ENCODE results near the gene MANEAL. TPM values are rescaled to one million over a fixed set of nuclear protein-coding genes. Genes with fewer than 3 reads are reported as not detected.

Gene MANEAL
- total RNA-seq, 1 experiment from 2014 or later = 6.4 TPM

DNA sequence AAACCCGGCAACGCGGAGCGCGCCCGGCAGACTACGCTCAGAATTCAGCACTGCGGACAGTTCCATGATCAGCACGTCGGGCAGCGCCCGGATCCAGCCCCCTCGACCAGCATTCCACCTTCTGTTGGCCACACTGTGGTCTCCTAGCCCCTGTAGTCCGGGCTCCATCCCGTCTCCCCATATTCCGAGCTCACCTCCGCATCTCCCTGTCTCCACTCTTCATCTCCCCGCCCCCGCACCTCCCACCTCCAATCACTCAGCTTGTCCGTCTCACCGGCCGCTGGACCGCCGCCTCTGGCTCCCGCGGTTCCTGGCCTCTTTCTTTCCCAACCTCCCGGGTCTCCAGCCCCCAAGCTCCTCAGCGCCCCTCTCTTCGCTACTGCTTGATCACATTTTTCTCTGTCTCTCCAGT is 29.2 kb upstream of the MANEAL start (continued):
- TF ChIP-seq, protein P1, sequence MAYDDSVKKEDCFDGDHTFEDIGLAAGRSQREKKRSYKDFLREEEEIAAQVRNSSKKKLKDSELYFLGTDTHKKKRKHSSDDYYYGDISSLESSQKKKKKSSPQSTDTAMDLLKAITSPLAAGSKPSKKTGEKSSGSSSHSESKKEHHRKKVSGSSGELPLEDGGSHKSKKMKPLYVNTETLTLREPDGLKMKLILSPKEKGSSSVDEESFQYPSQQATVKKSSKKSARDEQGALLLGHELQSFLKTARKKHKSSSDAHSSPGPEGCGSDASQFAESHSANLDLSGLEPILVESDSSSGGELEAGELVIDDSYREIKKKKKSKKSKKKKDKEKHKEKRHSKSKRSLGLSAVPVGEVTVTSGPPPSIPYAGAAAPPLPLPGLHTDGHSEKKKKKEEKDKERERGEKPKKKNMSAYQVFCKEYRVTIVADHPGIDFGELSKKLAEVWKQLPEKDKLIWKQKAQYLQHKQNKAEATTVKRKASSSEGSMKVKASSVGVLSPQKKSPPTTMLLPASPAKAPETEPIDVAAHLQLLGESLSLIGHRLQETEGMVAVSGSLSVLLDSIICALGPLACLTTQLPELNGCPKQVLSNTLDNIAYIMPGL (CRISPR knock-in tag; IDR thresholded peaks at IDR 0.05) = peak; percentile 71; the same call in 1 of the 2 replicates
- TF ChIP-seq IRF2 (CRISPR knock-in tag; IDR thresholded peaks at IDR 0.05; ENCODE audit: borderline replicate concordance, low read depth) = peak; percentile 97
- TF ChIP-seq ZNF317 (CRISPR knock-in tag; IDR thresholded peaks at IDR 0.05; ENCODE audit: borderline replicate concordance, low read depth) = peak; percentile 82
- TF ChIP-seq, protein P2, sequence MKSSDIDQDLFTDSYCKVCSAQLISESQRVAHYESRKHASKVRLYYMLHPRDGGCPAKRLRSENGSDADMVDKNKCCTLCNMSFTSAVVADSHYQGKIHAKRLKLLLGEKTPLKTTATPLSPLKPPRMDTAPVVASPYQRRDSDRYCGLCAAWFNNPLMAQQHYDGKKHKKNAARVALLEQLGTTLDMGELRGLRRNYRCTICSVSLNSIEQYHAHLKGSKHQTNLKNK (CRISPR knock-in tag; IDR thresholded peaks at IDR 0.05) = no peak
- peak; percentile 98 for TF ChIP-seq RELA (CRISPR knock-in tag; IDR thresholded peaks at IDR 0.05; ENCODE audit: borderline replicate concordance)
- peak; percentile 88 for TF ChIP-seq FOXJ3 (CRISPR knock-in tag; IDR thresholded peaks at IDR 0.05; ENCODE audit: borderline replicate concordance)
- TF ChIP-seq, protein P3, sequence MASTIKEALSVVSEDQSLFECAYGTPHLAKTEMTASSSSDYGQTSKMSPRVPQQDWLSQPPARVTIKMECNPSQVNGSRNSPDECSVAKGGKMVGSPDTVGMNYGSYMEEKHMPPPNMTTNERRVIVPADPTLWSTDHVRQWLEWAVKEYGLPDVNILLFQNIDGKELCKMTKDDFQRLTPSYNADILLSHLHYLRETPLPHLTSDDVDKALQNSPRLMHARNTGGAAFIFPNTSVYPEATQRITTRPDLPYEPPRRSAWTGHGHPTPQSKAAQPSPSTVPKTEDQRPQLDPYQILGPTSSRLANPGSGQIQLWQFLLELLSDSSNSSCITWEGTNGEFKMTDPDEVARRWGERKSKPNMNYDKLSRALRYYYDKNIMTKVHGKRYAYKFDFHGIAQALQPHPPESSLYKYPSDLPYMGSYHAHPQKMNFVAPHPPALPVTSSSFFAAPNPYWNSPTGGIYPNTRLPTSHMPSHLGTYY (CRISPR knock-in tag; IDR thresholded peaks at IDR 0.05) = no peak
- TF ChIP-seq GTF2I (CRISPR knock-in tag; conservative IDR thresholded peaks at IDR 0.05) = no peak
- TF ChIP-seq FOXP4 (CRISPR knock-in tag; IDR thresholded peaks at IDR 0.05) = peak; percentile 100
- TF ChIP-seq, protein P4, sequence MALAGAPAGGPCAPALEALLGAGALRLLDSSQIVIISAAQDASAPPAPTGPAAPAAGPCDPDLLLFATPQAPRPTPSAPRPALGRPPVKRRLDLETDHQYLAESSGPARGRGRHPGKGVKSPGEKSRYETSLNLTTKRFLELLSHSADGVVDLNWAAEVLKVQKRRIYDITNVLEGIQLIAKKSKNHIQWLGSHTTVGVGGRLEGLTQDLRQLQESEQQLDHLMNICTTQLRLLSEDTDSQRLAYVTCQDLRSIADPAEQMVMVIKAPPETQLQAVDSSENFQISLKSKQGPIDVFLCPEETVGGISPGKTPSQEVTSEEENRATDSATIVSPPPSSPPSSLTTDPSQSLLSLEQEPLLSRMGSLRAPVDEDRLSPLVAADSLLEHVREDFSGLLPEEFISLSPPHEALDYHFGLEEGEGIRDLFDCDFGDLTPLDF (CRISPR knock-in tag; IDR thresholded peaks at IDR 0.05) = peak; percentile 97
- peak; percentile 89; the same call in 1 of the 2 replicates for TF ChIP-seq PRRX2 (CRISPR knock-in tag; IDR thresholded peaks at IDR 0.05)
- TF ChIP-seq, protein P5, sequence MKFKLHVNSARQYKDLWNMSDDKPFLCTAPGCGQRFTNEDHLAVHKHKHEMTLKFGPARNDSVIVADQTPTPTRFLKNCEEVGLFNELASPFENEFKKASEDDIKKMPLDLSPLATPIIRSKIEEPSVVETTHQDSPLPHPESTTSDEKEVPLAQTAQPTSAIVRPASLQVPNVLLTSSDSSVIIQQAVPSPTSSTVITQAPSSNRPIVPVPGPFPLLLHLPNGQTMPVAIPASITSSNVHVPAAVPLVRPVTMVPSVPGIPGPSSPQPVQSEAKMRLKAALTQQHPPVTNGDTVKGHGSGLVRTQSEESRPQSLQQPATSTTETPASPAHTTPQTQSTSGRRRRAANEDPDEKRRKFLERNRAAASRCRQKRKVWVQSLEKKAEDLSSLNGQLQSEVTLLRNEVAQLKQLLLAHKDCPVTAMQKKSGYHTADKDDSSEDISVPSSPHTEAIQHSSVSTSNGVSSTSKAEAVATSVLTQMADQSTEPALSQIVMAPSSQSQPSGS (CRISPR knock-in tag; IDR thresholded peaks at IDR 0.05; ENCODE audit: borderline replicate concordance, low read depth) = peak; percentile 92
- TF ChIP-seq TEAD1 (CRISPR knock-in tag; IDR thresholded peaks at IDR 0.05) = peak; percentile 99
- TF ChIP-seq, protein P6, sequence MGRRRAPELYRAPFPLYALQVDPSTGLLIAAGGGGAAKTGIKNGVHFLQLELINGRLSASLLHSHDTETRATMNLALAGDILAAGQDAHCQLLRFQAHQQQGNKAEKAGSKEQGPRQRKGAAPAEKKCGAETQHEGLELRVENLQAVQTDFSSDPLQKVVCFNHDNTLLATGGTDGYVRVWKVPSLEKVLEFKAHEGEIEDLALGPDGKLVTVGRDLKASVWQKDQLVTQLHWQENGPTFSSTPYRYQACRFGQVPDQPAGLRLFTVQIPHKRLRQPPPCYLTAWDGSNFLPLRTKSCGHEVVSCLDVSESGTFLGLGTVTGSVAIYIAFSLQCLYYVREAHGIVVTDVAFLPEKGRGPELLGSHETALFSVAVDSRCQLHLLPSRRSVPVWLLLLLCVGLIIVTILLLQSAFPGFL (CRISPR knock-in tag; IDR thresholded peaks at IDR 0.05; ENCODE audit: borderline replicate concordance) = peak; percentile 99
- no peak for TF ChIP-seq HMGA2 (CRISPR knock-in tag; IDR thresholded peaks at IDR 0.05)
- TF ChIP-seq ZNF671 (CRISPR knock-in tag; IDR thresholded peaks at IDR 0.05) = no peak
- peak; percentile 73 for TF ChIP-seq NFYB (CRISPR knock-in tag; conservative IDR thresholded peaks at IDR 0.05; ENCODE audit: low read depth)
- TF ChIP-seq ATF3 (CRISPR knock-in tag; conservative IDR thresholded peaks at IDR 0.05) = peak; percentile 87
- TF ChIP-seq JUN (CRISPR knock-in tag; IDR thresholded peaks at IDR 0.05) = peak; percentile 100
- peak; percentile 99 for TF ChIP-seq IRF1 (CRISPR knock-in tag; IDR thresholded peaks at IDR 0.05)
- TF ChIP-seq ZNF232 (CRISPR knock-in tag; IDR thresholded peaks at IDR 0.05) = peak; percentile 98
- peak; percentile 80 for TF ChIP-seq GABPB1 (CRISPR knock-in tag; IDR thresholded peaks at IDR 0.05)
- peak; percentile 99 for TF ChIP-seq CREB1 (CRISPR knock-in tag; IDR thresholded peaks at IDR 0.05)
- TF ChIP-seq, protein P7, sequence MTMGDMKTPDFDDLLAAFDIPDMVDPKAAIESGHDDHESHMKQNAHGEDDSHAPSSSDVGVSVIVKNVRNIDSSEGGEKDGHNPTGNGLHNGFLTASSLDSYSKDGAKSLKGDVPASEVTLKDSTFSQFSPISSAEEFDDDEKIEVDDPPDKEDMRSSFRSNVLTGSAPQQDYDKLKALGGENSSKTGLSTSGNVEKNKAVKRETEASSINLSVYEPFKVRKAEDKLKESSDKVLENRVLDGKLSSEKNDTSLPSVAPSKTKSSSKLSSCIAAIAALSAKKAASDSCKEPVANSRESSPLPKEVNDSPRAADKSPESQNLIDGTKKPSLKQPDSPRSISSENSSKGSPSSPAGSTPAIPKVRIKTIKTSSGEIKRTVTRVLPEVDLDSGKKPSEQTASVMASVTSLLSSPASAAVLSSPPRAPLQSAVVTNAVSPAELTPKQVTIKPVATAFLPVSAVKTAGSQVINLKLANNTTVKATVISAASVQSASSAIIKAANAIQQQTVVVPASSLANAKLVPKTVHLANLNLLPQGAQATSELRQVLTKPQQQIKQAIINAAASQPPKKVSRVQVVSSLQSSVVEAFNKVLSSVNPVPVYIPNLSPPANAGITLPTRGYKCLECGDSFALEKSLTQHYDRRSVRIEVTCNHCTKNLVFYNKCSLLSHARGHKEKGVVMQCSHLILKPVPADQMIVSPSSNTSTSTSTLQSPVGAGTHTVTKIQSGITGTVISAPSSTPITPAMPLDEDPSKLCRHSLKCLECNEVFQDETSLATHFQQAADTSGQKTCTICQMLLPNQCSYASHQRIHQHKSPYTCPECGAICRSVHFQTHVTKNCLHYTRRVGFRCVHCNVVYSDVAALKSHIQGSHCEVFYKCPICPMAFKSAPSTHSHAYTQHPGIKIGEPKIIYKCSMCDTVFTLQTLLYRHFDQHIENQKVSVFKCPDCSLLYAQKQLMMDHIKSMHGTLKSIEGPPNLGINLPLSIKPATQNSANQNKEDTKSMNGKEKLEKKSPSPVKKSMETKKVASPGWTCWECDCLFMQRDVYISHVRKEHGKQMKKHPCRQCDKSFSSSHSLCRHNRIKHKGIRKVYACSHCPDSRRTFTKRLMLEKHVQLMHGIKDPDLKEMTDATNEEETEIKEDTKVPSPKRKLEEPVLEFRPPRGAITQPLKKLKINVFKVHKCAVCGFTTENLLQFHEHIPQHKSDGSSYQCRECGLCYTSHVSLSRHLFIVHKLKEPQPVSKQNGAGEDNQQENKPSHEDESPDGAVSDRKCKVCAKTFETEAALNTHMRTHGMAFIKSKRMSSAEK (CRISPR knock-in tag; IDR thresholded peaks at IDR 0.05; ENCODE audit: borderline replicate concordance) = peak; percentile 74; the same call in 1 of the 2 replicates
- peak; percentile 89 for TF ChIP-seq ATF1 (CRISPR knock-in tag; IDR thresholded peaks at IDR 0.05)
